ENCODE results near the gene SCD5. TPM values are rescaled to one million over a fixed set of nuclear protein-coding genes. Genes with fewer than 3 reads are reported as not detected.
"Not testable (repeated sequence)": the region's sequence is repeated elsewhere in the genome, so short reads cannot be mapped to it uniquely, and the experiment has no call there.

Gene SCD5
- total RNA-seq, 1 donor from 2014 or later = 36.9 TPM

DNA sequence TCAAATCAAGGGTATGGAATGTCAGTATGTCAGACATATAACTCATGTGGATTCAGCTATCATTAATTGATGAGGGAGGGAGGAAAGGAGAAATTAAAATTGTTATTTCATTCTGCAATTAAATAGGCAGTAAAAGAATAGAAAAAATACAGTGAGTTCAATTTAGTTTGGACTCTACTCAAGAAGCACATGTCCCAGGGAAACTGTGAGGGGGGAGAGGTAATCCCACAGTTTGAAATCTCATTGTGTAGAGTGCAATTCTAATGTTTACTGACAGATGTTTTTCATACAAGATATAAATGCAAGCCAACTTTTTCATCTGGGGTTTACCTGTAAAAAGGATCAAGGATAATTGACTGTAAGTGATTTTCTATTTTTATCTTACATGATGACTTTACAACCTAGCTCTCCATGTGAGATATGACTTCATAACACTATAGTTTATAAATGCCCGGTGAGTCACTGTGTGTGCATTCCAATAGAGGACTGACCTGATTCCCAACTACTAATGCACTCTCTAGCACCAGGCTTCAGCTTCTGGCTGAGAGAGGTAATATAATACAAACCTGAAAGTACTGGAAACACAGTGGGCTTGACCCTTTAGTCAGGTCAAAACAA, 35.2 kb upstream of the SCD5 start:
- DNase-seq (ENCODE audit: low spot score) = no peak
- Histone ChIP-seq H3K4me3 (no peak overlapping the region), H3F3A (ENCODE audit: low read depth) (no peaks in the 10 kb centered on the region), H3K27me3 (no peaks in the 10 kb centered on the region), H3K79me2 (ENCODE audit: low read depth) (no peaks in the 10 kb centered on the region), H2AFZ (replicated peaks) (no peak overlapping the region), H3K27ac (no peak overlapping the region), H4K20me1 (ENCODE audit: low read depth) (no peaks in the 10 kb centered on the region), H3K4me2 (no peak overlapping the region), H3K36me3 (no peaks in the 10 kb centered on the region), H3K4me1 (no peaks in the 10 kb centered on the region), H3K9ac (no peak overlapping the region), H3K9me3 (ENCODE audit: low read depth) (no peaks in the 10 kb centered on the region)
- Mint-ChIP-seq H3K36me3 (peaks cover 35% of the 10 kb centered on the region), H3K4me3 (no peak overlapping the region), H3K4me1 (no peaks in the 10 kb centered on the region), H3K9me3 (peaks cover 3% of the 10 kb centered on the region), H3K27me3 (ENCODE audit: insufficient read depth, low read depth) (no peaks in the 10 kb centered on the region), H3K27ac (no peak overlapping the region)
- TF ChIP-seq EZH2phosphoT487 (IDR thresholded peaks at IDR 0.05) (no peak), EZH2 (IDR thresholded peaks at IDR 0.05) (no peak)
- TF ChIP-seq, protein P1, sequence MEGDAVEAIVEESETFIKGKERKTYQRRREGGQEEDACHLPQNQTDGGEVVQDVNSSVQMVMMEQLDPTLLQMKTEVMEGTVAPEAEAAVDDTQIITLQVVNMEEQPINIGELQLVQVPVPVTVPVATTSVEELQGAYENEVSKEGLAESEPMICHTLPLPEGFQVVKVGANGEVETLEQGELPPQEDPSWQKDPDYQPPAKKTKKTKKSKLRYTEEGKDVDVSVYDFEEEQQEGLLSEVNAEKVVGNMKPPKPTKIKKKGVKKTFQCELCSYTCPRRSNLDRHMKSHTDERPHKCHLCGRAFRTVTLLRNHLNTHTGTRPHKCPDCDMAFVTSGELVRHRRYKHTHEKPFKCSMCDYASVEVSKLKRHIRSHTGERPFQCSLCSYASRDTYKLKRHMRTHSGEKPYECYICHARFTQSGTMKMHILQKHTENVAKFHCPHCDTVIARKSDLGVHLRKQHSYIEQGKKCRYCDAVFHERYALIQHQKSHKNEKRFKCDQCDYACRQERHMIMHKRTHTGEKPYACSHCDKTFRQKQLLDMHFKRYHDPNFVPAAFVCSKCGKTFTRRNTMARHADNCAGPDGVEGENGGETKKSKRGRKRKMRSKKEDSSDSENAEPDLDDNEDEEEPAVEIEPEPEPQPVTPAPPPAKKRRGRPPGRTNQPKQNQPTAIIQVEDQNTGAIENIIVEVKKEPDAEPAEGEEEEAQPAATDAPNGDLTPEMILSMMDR (IDR thresholded peaks at IDR 0.05) = no peak

GRCh38 chr4:82833060-82833459, 34.5 kb upstream of the SCD5 start:
- not testable (repeated sequence) for H3K27ac ChIP-seq; H3K4me2 ChIP-seq; H3K4me3 Mint-ChIP-seq; H3K9me3 ChIP-seq (ENCODE audit: low read depth); H3K79me2 ChIP-seq (ENCODE audit: low read depth); H3F3A ChIP-seq (ENCODE audit: low read depth); H4K20me1 ChIP-seq (ENCODE audit: low read depth); H3K4me1 ChIP-seq; H3K9me3 Mint-ChIP-seq; H3K36me3 ChIP-seq; H3K4me1 Mint-ChIP-seq; H3K4me3 ChIP-seq; H3K27me3 ChIP-seq; H3K9ac ChIP-seq; H2AFZ ChIP-seq (replicated peaks); H3K27ac Mint-ChIP-seq; DNase-seq (ENCODE audit: low spot score); H3K27me3 Mint-ChIP-seq (ENCODE audit: insufficient read depth, low read depth)
- peaks cover 32% of the 10 kb centered on the region for H3K36me3 Mint-ChIP-seq

DNA sequence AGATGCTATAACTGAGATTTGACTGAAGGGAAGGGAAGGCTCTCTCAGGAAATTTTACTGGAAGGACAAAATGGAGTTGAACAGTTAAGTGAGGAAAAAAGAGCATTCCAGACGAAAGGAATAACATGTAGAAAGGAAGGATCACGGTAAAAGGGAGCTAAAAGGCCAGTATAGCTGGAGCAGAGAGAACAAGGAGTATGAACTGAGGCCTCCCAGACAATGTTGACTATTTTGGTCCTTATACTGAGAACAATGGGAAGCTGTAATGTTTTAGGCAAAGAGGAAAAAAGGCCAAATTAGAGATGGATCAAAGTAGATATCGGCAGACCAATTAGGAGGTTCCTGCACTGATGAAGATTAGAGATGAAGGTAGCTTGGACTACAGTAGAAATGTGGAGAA, 26.8 kb upstream of the SCD5 start:
- Histone ChIP-seq H3K4me2 (no peak overlapping the region), H3K9me3 (ENCODE audit: low read depth) (no peaks in the 10 kb centered on the region), H3K79me2 (ENCODE audit: low read depth) (no peaks in the 10 kb centered on the region), H3F3A (ENCODE audit: low read depth) (no peaks in the 10 kb centered on the region), H2AFZ (replicated peaks) (no peak overlapping the region), H3K9ac (no peak overlapping the region), H3K27ac (no peak overlapping the region), H3K36me3 (peaks cover 21% of the 10 kb centered on the region), H3K27me3 (no peaks in the 10 kb centered on the region), H3K4me1 (no peaks in the 10 kb centered on the region), H3K4me3 (no peak overlapping the region), H4K20me1 (ENCODE audit: low read depth) (no peaks in the 10 kb centered on the region)
- Mint-ChIP-seq H3K4me1 (no peaks in the 10 kb centered on the region), H3K36me3 (peaks cover 39% of the 10 kb centered on the region), H3K27ac (no peak overlapping the region), H3K4me3 (no peak overlapping the region), H3K27me3 (ENCODE audit: insufficient read depth, low read depth) (no peaks in the 10 kb centered on the region), H3K9me3 (no peaks in the 10 kb centered on the region)
- DNase-seq (ENCODE audit: low spot score) = no peak
- TF ChIP-seq EZH2phosphoT487 (IDR thresholded peaks at IDR 0.05) = no peak
- TF ChIP-seq, protein P1 (IDR thresholded peaks at IDR 0.05) = no peak

DNA sequence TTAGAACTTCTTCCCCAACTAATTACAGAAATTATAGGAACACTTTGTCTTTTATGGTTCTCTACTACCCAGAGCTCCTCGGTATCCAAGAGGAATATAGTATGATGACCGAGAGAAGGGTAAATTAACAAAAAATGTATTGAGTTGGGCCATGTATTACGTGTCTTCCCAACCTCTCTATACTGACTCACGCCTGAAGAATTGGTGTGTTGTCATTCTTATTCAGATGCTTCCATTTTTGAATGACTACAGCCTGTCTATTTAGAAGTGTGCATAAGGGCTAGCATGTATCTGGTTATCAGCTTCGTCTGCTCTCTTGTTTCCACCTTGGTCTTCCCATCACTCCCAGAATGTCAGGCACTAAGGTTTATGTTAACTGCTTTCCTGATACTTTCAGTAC, 24.5 kb upstream of the SCD5 start:
- no peaks in the 10 kb centered on the region for H3K4me1 Mint-ChIP-seq
- TF ChIP-seq, protein P1 (IDR thresholded peaks at IDR 0.05) = no peak
- TF ChIP-seq EZH2 (IDR thresholded peaks at IDR 0.05) (no peak), EZH2phosphoT487 (IDR thresholded peaks at IDR 0.05) (no peak)
- no peak for DNase-seq (ENCODE audit: low spot score)
- H3K4me3 ChIP-seq = no peak overlapping the region
- no peaks in the 10 kb centered on the region for H4K20me1 ChIP-seq (ENCODE audit: low read depth)
- H3K36me3 Mint-ChIP-seq = peaks cover 49% of the 10 kb centered on the region
- no peak overlapping the region for H3K4me2 ChIP-seq
- peaks cover 18% of the 10 kb centered on the region for H3K36me3 ChIP-seq
- no peaks in the 10 kb centered on the region for H3K9me3 Mint-ChIP-seq
- no peaks in the 10 kb centered on the region for H3K79me2 ChIP-seq (ENCODE audit: low read depth)
- H3K9me3 ChIP-seq (ENCODE audit: low read depth) = no peaks in the 10 kb centered on the region
- H3K27me3 Mint-ChIP-seq (ENCODE audit: insufficient read depth, low read depth) = peaks cover 2% of the 10 kb centered on the region
- H2AFZ ChIP-seq (replicated peaks) = no peak overlapping the region
- H3K9ac ChIP-seq = no peak overlapping the region
- no peak overlapping the region for H3K27ac Mint-ChIP-seq
- no peaks in the 10 kb centered on the region for H3K27me3 ChIP-seq
- no peaks in the 10 kb centered on the region for H3K4me1 ChIP-seq
- no peak overlapping the region for H3K4me3 Mint-ChIP-seq
- no peak overlapping the region for H3K27ac ChIP-seq
- no peaks in the 10 kb centered on the region for H3F3A ChIP-seq (ENCODE audit: low read depth)
